ENCODE results near the gene PRR20C. TPM values are rescaled to one million over a fixed set of nuclear protein-coding genes. Genes with fewer than 3 reads are reported as not detected.

The PRR20C gene
- total RNA-seq, 2 donors from 2014 or later = not detected

Other genes starting within 250 kb of the PRR20C start
- gene PRR20A, start 13.1 kb upstream of the PRR20C start, total RNA-seq = not detected
- gene PRR20B, start 6.6 kb upstream of the PRR20C start, total RNA-seq = not detected
- gene PRR20D, start 6.6 kb downstream of the PRR20C start, total RNA-seq = not detected
- not detected for gene PRR20E, start 13.1 kb downstream of the PRR20C start, total RNA-seq